HG03460 (cell line): Measurements from ENCODE around the gene HIPK2.
A peak's percentile ranks its signal among the peaks of the same experiment; 100 is the strongest.

ENCODE experiments used
- ATAC-seq: cut with Tn5 transposase; IDR thresholded peaks from one replicate; pipeline ENCODE4 v1.9.1; 2021; ENCODE audit not compliant: unreplicated experiment

HIPK2 gene

DNA sequence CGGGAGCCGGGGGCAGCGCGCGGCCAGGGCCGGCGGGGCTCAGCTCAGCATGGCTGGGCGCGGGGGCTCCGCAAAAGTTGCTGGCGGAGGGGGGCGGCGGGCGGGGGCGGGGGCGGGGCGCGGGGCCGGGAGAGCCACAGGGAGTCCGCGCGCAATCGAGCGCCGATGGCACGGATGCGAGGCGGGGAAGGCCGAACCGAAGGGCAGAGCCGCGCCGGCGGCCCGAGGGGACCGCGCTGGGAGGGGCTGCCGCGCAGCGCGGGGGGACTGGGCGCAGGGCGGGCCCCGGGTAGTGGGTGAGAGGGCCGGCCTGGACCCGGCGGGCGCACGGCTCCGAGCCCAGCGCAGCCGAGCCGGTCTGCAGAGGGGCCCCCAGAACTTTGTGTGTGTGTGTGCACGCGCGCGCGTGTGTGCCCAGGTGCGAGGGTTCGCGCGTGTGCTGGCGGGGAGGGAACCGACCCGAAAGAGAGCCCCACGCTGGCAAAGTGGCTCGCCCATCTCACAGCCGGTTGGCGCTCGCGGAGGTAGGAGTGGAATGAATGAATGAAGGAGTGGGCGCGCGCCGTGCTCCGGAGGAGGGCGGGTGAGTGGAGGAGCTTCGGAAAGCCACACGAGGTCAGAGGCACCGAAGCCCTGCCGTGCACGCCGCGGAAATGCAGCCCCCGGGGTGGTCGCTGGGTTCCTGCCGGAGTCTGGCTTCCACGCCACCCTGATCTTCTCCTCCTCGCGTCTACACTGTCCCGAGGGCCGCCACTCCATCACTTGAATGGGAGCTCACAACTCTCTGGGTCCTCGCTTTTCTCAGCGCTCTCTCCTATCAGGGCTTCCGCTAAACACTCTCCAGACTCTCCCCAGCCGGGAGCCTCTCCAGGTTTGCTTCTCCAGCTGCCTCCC, at the start of gene HIPK2:
HIPK2 (minus strand) TSS at position 51 of the 894 bp plus-strand sequence. CDS start 375 bp downstream, outside the sequence.
- ATAC-seq = peak; percentile 63

DNA sequence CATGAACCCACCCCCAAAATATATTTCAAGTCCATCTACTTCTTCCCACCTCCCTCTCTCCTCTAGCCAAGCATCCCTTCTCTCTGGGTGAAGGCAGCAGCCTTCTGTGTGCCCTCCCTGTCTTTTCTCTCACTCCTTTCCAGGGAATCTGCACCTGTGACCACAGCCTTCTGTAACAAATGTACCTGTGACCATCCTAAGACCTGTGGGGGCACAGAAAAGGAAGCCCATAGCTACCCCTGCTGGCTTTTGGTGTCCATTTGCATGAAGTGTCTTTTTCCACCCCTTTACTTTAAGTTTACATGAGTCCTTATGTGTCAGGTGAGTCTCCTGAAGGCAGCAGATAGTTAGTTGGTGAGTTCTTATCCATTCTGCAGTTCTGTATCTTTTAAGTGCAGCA, 49.2 kb upstream of the HIPK2 start:
- no peak for ATAC-seq

DNA sequence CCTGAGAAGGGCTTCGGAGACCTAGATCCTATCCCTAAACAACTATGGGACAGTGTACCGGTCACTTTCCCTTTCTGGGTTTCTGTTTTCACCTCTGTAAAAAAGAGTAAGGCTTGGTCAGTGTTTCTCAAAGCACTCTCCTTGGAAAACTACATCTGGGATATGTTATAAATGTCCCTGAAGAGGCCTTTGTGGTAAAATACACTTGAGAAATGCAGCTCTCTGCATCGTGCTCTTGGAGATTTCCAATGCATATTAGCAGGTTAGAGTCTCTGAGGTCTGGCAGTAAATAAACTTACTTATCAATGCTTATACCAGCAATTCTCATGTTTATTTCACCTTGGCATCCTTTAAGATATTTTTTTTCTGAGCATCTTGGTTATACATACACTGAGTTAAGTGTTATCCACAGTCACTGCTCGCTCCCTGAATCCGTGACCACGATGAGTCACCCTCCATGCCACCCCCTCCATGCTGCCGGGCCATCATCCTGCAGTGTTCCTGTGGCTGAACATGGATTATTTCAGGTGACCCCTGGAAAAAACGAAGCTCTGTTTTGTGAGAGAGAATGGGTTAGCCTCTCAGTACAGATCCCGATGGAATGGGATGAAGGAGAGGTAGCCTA, 48.0 kb upstream of the HIPK2 start:
- no peak for ATAC-seq

DNA sequence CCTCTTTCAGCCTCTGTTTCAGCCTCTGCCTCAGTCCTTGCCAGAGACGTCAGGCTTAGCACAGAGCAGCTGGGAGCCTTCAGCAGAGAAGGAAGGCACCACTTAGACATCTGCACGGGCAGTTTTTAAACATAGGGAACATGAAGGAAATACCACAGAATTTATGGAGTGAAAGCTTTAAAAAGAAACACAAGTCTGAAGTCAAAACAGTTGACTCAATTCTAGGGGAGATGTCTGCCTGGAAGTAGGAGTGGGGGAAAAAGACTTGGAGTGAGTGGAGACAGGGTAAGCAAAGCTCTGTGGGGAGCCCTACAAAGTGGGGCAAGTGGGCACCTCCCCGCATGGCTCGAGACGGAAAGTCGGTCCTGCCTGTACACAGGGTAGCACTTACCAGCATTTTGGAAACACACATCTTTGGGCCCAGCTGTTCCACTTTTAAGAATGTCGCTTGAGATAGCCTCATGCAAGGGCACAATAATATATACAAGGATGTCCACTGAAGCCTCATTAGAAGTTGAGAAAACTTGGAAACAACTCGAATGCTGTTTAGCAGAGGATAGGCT, 46.2 kb upstream of the HIPK2 start:
- ATAC-seq = no peak

DNA sequence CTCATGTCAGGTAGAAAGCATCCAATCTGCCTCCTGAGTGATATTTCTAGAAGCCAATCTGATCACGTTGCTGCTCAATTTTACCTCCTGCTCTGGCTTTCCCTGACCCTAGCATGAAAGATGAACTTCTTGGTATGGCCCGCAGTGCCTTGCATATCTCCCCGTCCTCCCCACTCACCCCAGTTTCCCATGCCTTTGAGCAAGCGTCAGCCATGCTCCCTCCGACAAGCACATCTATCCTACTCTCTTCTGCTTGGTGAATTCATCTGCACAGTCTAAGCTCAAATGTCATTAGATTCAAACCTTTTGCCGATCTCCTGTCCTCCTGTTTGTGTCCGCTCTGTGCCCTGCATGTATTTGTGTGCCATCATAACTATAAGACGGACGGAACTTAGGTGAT, 45.1 kb upstream of the HIPK2 start:
- no peak for ATAC-seq

DNA sequence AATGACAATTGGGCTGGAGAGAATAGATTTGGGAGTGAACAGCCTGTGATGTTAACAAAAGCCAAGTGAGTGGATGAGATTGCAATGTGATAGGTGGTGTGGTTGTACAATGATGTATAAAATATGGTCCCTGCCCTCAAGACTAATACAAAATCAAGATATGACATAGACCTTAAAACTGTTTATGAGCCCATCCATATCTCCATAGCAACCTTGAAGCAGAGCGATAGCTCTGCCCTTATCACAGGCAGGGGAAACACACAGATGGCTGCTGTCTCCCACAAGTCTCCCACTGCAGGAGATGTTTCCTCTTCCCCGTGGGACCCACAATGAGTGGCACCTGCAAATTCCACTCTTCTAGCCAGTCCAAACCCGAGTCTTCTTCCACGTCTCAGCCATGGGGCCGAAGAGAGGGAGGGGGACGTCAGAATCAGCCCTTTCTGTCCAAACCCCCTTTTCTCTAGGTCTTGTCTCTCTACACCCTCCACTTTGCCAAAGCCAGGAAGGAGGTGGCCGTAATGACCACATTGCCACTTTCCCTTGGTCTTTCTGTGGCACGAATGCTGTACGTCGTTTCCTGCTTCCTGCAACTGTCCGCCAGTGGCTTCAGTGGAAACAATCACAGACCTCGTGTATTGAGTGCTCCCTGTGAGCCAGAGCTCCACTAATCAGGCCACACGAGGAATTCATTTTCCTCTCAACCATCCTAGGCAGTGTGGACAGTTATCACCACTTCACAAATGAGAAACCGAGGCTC, 43.7 kb upstream of the HIPK2 start:
- ATAC-seq = no peak

DNA sequence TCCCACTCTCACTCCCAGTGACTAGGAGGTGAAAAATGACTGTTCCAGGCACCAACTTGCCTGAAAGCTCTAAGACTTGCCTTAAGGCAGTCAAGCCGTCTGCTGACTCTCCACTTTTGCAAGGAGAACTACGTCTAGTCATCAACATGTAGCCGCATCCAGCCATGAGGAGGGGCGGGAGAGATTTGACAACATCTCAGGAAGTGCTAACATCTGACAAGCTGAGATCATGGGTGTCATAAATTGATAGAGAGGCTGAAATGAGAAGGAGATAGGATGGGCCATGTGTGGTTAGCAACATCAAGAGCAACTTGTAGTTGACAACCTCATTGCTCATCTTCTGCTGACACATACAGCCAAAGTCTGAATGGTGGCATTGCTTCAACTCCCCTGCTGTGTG, 42.3 kb upstream of the HIPK2 start:
- ATAC-seq = no peak

DNA sequence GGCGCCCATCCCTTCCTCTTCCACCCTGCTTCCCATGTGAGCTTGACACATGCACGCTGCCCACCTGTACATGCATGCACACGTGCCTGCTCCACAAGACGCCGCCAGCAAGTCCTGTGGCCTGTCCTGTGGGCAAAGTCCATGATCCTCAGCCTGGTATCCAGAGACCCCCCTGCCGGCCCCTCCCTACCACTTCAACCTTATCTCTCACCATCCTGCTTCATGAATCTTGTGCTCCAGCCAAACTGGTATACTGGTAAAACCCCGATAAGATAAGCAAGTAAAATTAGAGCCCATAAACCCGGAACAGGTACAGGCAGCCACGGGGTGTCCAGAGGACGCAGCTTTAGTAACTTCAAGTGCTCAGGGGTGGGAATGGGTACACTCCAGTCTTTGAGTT, 39.5 kb upstream of the HIPK2 start:
- ATAC-seq = no peak

DNA sequence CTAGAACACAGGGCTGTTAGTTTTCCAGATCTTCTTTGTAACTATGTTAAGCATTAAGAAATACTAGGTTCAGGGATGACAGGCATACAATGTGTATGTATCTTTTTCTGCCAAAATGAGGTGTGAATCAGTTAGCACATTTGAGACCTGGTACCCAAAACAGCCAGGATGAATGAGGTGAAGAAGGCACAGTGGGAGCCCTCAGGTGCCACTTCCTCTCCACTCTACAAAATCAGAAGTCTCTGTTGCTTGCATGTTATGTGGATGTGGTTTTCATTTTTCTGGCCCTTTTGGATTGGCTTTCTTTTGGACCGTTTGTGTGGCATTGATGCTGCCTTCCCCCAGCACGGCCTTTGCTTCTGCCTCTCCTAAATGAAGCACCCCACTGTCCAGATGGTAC, 35.9 kb upstream of the HIPK2 start:
- no peak for ATAC-seq

DNA sequence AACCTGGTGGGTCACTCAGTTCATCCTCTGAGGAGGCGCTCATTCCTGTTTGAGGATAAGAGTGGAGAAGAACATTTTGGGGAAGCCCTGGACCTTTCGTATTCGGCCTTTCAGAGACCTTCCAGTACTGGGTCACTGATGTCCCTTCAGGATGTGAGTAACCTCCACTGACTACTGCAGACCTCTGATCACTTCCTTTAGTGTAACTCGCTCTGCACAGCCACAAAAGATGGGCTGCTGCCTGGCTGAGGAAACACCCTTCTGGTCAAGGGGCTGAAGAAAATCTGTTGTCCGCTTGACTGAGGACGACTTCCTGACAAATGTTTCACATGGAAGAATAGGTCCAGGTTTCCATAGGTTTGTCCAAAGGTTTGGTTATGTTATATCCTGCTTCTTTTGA, 35.4 kb upstream of the HIPK2 start:
- no peak for ATAC-seq

DNA sequence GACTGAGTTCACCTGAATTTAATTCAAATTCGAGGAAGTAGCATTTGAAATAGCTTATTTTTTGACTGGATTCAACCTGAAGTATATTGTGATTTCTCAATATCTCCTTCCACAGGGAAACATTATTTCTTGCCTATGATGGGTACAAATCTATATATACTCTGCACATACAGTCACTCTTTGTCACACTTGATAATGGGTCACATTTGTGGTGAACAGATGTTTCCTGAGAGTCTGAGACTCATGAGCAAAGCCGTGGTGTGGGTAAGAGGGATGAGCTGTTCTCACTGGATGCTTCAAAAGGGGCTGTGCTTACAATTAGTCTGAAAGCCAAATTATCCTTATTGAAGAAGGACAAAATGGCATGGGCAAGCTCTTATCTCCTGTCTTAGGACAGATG, 33.3 kb upstream of the HIPK2 start:
- no peak for ATAC-seq

DNA sequence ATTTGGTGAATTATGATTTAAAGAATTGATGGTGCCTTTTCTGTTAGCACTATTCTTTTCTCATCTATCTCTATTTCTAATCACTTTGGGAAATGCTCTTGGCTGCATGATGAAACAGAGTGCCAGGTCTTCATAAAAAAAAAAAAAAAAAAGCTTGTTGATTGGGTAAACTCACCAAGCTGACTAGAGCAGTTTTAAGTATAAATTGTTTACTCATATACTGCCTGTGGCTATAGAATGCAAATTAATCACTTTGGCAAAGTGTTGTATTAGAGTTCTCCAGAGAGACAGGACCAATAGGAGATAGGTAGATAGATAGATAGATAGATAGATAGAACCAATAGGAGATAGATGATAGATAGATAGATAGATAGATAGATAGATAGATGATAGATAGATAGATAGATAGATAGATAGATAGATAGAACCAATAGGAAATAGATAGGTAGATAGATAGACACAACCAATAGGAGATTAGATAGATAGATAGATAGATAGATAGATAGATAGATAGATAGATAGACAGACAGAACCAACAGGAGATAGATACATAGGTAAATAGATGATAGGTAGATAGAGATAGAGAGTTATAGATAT, 31.1 kb upstream of the HIPK2 start:
- no peak for ATAC-seq

DNA sequence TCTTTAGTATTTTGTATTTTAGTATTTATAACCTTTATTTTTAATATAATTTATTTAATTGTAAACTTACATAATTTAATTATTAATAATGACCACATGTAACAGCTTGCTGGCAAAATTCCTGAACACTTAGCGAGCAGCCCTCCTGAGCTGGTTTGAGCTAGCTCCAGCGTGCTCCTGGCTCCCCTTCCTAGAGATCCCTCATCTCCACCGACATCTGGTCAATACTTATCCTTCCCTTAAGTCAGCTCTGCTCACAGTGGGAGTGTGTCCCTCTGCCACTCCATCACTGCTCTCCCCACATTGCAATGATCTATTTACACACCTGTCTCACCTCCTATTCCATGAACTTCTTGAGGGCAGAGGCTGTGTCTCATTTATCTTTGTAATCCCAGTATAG, 30.6 kb upstream of the HIPK2 start:
- ATAC-seq = no peak

DNA sequence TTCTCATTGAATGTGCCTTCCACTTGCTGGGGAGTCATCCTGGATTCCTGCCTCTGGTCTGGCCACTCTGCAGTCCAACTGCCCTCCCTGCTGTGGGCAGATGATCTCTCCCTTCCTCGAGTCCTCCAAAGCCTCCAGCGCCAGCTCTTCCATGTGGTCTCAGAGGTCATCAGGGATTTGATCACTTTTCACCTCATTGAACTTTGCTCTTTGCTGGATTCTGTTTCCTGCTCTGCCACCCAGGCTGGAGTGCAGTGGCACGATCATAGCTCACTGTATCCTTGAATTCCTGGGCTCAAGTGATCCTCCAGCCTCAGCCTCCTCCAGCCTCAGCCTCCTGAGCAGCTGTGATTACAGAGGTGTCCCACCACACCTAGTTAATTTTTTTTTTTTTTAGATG, 29.2 kb upstream of the HIPK2 start:
- no peak for ATAC-seq

DNA sequence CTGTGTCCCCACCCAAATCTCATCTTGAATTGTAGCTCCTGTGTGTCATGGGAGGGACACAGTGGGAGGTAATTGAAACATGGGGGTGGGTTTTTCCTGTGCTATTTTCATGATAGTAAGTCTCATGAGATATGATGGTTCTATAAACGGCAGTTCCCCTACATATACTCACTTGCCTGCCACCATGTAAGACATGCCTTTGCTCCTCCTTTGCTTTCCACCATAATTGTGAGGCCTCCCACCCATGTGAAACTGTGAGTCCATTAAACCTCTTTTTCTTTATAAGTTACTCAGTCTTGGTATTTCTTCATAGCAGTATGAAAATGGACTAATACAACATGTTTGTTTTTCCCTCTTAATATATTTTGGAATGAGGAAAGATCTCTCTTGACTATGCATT, 26.8 kb upstream of the HIPK2 start:
- ATAC-seq = no peak

DNA sequence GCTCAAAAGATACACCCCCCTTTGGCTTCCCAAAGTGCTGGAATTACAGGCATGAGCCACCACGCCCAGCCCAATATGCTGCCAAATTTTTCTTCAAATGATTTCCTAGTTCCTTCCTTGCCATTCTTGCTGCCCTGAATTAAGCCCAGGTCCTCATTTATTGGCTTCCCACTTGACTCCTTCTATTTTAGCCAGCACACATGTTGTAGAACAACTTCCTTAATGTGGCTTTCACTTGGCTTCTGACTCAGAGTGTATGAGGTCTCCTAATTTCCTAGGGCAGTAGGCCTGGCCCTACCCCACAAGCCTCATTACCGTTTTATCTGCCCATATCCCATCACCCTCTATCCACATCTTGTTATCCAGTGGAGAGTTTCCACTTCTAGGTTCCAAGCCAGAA, 21.8 kb upstream of the HIPK2 start:
- ATAC-seq = no peak

DNA sequence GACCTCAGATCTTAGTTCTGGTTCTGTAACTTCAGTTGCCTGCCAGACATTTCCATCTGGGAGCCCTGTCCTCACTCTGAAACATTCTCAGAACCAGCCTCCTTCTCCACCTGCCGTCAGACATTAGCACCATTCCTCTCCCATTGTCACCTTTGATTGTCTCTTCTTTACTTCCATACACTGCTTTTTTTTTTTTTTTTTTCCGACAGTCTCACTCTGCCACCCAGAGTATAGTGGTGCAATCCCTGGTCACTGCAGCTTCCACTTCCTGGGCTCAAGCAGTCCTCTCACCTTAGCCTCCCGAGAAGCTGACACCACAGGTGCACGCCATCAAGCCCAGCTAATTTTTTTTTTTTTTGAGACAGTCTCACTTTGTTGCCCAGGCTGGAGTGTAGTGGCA, 21.1 kb upstream of the HIPK2 start:
- no peak for ATAC-seq

DNA sequence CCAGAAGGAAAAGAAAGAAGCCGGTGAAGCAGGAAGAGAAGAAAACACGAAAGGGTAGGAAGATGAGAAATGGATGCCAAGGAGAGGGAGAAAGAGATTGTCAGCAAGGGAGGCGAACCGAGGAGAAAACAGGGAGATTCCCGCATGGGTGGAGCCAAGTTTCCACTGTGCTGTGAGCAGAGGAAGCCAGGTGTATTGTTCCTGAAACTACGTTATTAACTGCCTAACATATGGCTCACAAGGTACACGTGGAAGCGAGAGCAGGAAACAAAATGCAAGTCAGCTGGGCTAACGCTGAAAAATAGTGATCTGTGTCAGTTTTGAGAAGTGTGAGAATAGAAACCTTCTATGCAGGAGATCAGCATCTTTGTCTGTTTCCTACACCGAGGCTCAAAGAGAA, 20.4 kb upstream of the HIPK2 start:
- peak; percentile 77 for ATAC-seq

DNA sequence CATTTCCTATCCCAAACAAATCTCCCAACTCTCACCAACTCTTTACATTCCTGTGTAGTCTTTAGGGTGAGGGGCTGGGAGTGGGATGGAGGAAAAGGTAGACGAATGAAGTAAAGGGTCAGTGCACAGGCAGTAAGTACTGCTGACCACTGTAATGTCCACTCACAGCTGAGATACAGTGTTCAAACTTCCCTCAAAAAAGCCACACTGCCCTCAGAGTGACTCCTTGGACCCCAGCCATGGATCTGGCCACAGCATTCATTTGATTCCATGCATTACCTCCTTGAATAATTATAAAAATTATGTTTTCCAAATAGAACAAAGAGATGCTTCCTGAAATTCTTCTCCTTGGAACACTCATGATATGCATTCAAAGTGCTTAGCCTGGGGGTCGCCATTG, 19.8 kb upstream of the HIPK2 start:
- no peak for ATAC-seq

DNA sequence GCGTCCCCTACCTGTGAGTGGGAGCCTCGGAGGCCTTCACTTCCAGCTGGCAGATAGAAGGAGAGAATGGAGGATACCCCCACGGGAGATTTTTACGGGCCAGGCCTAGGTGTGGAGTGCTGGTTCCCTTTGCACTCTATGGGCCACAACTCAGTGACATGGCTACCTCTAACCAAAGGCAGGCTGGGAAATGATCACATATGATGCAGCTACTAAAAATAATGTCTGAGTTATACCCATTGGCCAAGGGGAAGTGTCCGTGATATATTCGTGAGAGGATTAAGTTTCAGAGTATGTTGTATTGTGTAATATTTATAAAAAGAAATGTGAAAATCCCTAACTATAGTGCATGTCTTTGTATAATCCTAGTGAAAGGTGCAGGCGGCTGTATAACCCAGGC, 13.5 kb upstream of the HIPK2 start:
- ATAC-seq = no peak

DNA sequence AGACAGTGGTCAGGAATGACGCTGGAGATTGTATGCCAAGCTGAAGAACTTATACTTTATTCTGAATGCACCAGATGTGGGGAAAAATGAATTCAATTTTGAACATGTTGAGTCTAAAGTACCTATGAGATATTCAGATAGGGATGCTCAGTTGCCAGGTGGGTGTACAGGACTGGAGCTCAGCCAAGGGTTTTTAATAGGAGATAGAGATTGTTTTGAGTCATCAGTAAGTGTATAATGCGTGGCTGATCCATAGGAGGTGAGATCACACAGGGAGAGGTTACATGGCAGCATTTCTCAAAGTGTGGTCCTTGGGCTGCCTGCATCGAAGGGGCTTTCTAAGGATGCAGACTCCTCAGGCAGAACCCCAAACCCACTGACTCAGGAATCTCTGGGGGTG, 6.8 kb upstream of the HIPK2 start:
- ATAC-seq = no peak
